Measurements from ENCODE around the gene FAM89B.

Gene FAM89B

DNA sequence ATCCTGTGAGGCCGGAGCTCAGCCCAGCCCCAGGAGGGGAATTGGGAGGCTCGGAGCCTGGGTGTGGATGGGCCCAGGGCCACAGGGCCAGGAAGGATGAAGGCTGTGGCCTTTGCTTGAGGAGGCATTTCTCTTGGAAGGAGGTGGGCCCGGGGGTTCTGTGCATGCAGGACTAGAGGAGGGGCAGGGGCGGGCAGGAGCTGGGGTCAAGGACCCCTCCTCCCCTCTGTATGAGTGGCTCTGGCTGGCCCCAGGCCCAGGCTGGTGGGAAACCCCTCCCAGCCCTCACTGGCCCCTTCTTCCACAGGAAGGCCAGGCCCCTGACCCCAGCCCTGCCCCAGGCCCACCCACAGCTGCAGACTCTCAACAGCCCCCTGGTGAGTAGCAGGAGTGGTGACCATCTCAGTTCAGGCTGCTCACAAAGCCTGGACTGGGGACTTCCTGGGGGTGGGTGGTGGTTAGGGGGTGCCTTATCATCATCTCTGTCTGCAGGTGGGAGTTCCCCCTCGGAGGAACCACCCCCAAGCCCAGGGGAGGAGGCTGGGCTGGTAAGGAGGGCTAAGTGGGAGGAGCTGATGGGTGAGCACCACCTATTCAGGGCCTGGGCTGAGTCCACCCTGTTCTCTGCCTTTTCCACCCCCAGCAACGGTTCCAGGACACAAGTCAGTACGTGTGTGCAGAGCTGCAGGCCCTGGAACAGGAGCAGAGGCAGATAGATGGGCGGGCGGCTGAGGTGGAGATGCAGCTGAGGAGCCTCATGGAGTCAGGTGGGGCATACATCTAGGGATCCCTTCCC is 17.3 kb downstream of the FAM89B start:
- H3K4me3 Mint-ChIP-seq, result no peak overlapping the region
- peaks cover 26% of the 10 kb centered on the region for H3K4me1 Mint-ChIP-seq
- no peaks in the 10 kb centered on the region for H3K9me3 Mint-ChIP-seq
- H3K27me3 Mint-ChIP-seq, result no peaks in the 10 kb centered on the region
- ATAC-seq (ENCODE audit: low read depth) (peak; percentile 14), DNase-seq (ENCODE audit: low spot score in 2 of 2) (no peak)
- H3K27ac Mint-ChIP-seq, result peak overlapping the region; percentile 96
- peaks cover 7% of the 10 kb centered on the region for H3K36me3 Mint-ChIP-seq

DNA sequence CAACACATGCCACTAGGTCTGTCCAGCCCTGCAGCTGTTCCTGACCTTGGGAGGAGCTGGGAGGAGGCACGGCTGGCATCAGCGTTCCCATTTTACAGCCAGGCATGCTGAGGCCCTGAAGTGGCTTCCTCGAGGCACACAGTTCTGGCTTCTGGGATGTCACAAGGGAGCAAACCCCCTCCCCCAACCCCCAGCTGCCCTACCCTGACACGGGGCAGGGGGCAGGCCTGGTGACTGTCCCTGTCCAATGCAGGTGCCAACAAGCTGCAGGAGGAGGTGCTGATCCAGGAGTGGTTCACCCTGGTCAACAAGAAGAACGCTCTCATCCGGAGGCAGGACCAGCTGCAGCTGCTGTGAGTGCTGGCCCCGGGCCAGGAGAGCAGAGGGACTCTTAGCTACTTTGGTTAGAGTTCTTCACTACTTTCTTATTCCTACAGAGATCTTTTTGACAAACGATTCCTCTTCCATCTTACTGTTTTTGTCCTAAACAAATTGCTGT is 18.0 kb downstream of the FAM89B start:
- no peaks in the 10 kb centered on the region for H3K27me3 Mint-ChIP-seq
- H3K9me3 Mint-ChIP-seq, result no peaks in the 10 kb centered on the region
- no peak overlapping the region for H3K27ac Mint-ChIP-seq
- H3K4me1 Mint-ChIP-seq, result peaks cover 29% of the 10 kb centered on the region
- ATAC-seq (ENCODE audit: low read depth) (no peak), DNase-seq (ENCODE audit: low spot score in 2 of 2) (no peak)
- H3K4me3 Mint-ChIP-seq, result no peak overlapping the region
- H3K36me3 Mint-ChIP-seq, result peaks cover 7% of the 10 kb centered on the region

DNA sequence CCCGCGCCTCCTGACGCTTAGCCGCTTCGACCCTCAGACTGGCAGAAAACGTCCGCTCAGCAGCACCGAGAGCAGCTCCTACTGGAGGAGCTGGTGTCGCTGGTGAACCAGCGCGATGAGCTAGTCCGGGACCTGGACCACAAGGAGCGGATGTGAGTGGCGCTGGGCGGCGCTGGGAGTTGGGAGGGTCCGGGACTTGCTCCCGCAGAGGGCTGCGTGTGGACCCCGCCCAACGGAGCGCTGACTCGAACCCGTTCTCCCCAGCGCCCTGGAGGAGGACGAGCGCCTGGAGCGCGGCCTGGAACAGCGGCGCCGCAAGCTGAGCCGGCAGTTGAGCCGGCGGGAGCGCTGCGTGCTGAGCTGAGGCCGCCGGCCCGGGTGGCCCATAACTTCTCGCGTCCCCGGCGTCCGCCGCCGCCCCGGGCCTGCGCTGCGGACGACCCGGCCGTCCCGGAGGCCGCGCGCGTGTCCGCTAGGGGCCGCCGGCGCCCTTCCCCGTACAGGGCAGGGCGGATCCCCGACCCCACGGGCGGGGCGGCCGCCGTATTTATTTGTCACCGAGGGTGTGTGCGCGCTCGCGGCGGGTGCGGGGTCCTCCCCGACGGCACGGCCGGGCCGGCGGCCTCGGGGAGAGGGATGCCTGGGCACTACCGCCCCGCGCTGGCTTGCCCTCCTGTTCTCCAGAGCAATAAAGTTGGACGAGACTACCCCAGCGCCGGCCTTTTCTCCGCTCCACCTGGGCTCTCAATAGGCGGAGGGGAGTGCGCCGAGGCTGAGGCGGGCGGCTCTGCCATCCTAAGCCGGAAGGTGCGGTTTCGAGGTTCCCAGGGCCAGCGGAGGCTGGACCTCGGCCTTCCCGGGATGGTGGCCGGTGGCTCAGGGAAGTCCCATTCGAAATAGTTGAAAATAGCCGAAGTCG is 19.9 kb downstream of the FAM89B start:
- Mint-ChIP-seq H3K4me3 (no peak overlapping the region), H3K27ac (no peak overlapping the region), H3K27me3 (no peaks in the 10 kb centered on the region), H3K9me3 (no peaks in the 10 kb centered on the region), H3K4me1 (peaks cover 28% of the 10 kb centered on the region), H3K36me3 (peaks cover 7% of the 10 kb centered on the region)
- no peak for DNase-seq (ENCODE audit: low spot score in 2 of 2)
- no peak for ATAC-seq (ENCODE audit: low read depth)

DNA sequence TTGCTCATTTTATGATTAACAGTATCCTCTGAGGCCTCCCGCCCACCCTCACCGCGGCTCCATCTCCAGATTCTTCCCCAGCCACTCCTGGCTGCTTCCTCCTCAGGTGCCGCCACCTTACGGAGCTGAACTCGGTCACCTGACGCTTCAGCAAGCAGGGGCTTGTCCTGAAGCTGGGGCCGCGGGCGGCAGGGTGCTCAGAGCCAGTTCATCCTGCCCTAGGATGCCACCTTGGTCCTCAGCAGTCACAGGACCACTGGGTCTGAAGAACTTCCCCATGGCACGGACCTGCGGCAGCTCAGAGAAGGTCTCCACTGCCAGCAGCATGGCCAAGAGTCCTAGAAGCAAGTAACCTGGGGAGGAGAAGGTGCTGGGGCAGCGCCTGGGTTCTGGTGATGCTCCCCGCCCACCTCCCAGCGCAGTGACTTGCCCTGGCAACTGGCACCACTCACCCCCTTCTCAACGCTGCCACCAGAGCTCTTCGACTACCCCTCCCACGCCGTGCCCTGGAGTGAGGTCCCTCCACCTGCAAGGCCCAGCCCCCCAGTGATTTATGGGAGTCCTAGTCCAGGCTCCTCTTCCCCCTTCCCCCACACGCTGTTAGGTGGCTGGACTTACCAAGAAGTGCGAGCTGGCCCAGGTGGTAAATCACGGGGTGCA is 20.6 kb downstream of the FAM89B start:
- Mint-ChIP-seq H3K27ac (no peak overlapping the region), H3K4me3 (no peak overlapping the region), H3K4me1 (peaks cover 24% of the 10 kb centered on the region), H3K36me3 (peaks cover 9% of the 10 kb centered on the region), H3K9me3 (no peaks in the 10 kb centered on the region), H3K27me3 (no peaks in the 10 kb centered on the region)
- DNase-seq (ENCODE audit: low spot score in 2 of 2) (no peak), ATAC-seq (ENCODE audit: low read depth) (no peak)

DNA sequence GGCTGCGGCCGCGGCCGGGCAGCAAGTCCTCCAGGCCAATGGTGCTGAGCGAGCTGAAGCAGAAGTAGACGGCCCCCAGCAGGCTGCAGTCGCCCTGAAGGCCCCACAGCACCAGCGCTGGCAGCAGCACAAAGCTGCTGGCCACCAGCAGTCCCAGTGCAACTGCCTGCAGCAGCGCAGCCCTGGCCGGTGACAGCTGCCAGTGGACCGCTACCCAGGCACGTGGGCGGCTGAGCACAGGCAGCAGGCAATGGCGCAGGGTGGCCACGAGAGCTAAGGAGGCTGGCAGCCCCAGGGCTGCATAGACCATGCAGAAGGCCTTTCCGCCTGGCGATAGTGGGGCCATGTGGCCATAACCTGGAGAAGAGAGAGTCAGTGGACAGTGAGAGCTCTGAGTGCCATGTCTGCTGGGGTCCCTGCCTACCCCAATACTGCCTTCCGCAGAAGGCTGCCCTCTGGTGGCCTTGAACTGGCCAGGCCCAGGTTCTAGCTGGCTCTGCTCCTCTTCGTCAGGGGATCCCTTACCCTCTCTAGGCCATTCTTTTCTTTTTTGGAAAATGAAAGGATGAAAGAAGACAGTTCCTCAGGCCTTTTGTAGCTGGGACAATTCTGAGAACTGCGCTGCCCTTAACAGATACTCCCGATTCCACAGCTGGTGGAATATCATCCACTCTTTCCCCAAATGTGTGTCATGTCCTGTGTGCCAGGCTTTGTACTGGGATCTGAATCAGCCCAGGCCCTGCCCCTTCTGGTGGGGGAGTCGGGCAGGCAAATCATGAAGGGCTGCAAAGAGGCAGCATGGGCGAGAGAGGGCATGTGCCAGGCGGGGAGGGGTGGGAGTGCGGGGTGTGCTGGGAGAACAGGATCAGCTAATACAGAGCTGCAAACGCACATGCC is 21.4 kb downstream of the FAM89B start:
- H3K27me3 Mint-ChIP-seq, result no peaks in the 10 kb centered on the region
- no peaks in the 10 kb centered on the region for H3K9me3 Mint-ChIP-seq
- peaks cover 8% of the 10 kb centered on the region for H3K36me3 Mint-ChIP-seq
- peaks cover 18% of the 10 kb centered on the region for H3K4me1 Mint-ChIP-seq
- H3K27ac Mint-ChIP-seq, result no peak overlapping the region
- no peak for DNase-seq (ENCODE audit: low spot score in 2 of 2)
- peak; percentile 53 for ATAC-seq (ENCODE audit: low read depth)
- no peak overlapping the region for H3K4me3 Mint-ChIP-seq

DNA sequence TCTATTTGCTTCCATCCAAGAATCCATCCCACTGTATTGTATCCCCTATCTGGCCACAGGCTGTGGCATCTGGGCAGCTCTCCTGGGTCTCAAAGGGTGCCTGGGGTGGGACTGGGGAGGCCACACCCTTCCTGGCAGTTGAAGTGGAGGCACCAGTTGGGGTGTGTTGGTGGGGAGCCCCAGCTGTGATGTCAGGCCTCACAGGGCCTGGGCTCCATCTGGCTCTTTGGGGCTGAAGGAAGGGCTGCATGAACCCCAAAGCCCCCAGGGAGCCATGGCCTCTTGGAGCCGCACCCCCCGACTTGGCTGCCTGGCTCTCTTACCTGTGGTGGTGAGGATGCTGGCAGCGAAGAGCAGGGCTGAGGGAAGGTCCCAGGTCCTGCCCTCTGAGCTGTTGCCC is 22.8 kb downstream of the FAM89B start:
- Mint-ChIP-seq H3K9me3 (no peaks in the 10 kb centered on the region), H3K36me3 (peaks cover 9% of the 10 kb centered on the region), H3K27ac (peak overlapping the region; percentile 25), H3K4me3 (no peak overlapping the region), H3K4me1 (peaks cover 12% of the 10 kb centered on the region), H3K27me3 (no peaks in the 10 kb centered on the region)
- DNase-seq (ENCODE audit: low spot score in 2 of 2), result no peak
- ATAC-seq (ENCODE audit: low read depth), result peak; percentile 42

DNA sequence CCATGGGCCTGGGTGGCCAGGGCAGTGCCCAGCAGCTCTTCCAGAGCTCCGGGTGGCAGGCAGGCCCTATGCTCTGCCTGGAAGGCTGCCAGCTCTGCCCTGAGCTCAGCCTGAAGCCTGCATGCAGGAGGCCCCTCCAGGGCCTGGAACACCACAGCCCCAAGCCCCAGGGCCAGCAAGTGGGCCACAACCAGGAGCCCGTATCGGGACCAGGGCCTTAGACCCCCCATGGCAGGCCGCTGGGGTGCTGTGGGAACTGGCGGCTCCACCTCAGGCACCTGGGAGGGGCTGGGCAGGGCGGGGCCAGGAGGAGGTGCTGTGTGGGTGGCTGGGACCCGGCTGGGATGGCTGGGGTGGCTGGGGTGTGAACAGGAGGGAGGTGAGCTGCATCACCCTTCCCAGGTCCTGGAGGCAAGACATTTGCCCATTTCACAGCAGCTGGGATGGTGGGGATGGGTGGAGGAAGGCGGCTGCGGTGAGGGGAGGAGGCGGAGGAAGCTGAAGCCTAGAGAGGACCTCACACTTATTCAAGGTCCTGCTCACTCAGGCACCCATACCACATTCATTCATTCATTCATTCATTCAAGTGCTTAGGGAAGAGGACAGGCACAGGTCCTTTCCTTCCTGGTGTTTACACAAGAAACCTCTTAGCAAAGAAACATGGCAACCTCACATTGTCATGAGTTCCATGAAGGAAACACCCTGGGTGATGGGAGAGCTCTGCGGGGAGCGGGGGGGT is 23.4 kb downstream of the FAM89B start, which contains the start of gene KCNK7:
Gene KCNK7, minus strand, starts transcription at position 258 of the 739 bp plus-strand sequence. Its CDS starts 28 bp downstream, at position 230.
- Mint-ChIP-seq H3K9me3 (no peaks in the 10 kb centered on the region), H3K4me3 (no peak within 1 kb of the TSS), H3K4me1 (peaks cover 12% of the 10 kb centered on the region), H3K27me3 (no peaks in the 10 kb centered on the region), H3K36me3 (peaks cover 5% of the 10 kb centered on the region), H3K27ac (peak within 1 kb of the TSS; percentile 81)
- no peak for DNase-seq (ENCODE audit: low spot score in 2 of 2)
- no peak for ATAC-seq (ENCODE audit: low read depth)

DNA sequence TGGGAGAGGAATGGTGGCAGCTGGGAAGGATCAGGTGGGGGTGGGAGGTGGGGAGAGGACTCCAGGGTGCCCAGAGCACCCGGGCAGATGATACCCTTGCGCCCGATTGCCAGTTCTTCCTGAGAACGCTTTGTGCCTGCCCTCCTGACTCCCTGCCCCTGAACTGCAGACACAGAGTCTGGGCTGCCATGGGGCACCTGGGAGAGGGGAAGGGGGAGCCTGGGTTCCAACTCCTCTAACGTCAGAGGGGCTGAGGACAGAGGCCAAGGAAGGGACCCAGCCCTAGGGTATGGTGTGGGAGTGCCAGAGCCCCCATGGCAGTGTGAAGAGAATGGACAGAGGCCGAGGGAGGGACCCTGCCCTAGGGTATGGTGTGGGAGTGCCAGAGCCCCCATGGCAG is 24.2 kb downstream of the FAM89B start:
- ATAC-seq (ENCODE audit: low read depth), result no peak
- H3K27me3 Mint-ChIP-seq, result no peaks in the 10 kb centered on the region
- H3K36me3 Mint-ChIP-seq, result peaks cover 5% of the 10 kb centered on the region
- DNase-seq (ENCODE audit: low spot score in 2 of 2), result no peak
- H3K9me3 Mint-ChIP-seq, result no peaks in the 10 kb centered on the region
- no peak overlapping the region for H3K4me3 Mint-ChIP-seq
- H3K27ac Mint-ChIP-seq, result peak overlapping the region; percentile 81
- peaks cover 12% of the 10 kb centered on the region for H3K4me1 Mint-ChIP-seq

DNA sequence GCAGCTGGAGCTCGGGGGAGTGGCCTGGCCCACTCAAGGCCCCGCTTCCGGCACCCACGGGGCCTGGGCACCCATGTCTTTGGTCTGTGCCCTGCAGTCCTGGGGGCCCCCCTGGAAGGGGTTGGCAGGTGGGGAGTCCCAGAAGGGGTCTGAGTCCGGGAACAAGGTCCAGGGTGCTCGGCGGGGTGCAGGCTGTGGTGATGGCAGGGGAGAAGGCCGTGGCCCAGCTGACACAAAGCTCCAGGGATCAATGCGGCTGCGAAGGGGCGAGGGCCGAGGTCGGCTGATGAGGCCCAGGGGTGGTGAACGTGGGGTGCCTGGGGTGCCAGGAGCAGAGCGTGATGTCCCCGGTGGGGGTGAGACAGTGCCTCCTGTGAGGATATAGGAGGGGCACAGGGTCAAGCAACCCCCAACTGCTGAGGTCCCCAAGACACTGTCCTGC is 25.9 kb downstream of the FAM89B start:
- DNase-seq (ENCODE audit: low spot score in 2 of 2), result no peak

DNA sequence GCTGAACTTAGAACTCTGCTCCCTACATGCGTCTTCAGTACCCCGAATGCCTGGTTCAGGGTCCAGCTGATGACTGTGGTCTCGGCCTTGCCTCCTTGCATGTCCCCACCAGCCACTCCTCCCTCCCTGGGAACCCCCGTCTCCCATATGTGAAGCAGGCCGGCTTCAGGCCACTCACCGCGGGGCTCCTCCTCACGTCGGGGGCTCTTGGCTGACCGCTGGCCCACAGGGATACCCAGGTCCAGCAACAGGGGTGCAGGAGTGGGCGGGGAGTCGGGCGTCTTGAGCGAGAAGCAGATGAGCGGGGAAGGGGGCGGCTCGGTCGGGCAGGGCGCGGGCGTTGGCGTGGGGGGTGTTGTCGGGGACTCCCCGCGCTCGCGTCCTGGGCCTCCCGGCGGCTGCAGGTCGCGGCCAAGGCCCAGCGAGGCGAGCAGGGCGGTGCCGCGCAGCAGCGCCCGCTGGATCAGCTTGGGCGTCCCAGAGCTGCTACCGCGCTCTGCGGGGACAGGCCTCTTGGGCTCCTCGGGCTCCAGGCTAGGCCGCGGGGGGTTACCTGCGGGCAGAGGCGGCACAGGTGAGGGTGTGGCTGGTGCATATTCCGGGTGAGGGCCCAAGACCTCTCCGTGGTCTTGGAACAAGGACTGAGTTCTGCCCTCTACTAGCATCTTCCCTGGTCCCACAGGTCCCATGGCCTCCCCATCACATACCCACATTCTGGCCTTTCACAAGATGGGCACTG is 27.0 kb downstream of the FAM89B start:
- no peak for DNase-seq (ENCODE audit: low spot score in 2 of 2)

More for the DNA sequence above, 25.9 kb downstream of the FAM89B start:
- no peaks in the 10 kb centered on the region for H3K9me3 Mint-ChIP-seq
- no peaks in the 10 kb centered on the region for H3K27me3 Mint-ChIP-seq
- peaks cover 15% of the 10 kb centered on the region for H3K4me1 Mint-ChIP-seq
- no peak overlapping the region for H3K4me3 Mint-ChIP-seq
- H3K27ac Mint-ChIP-seq, result no peak overlapping the region
- H3K36me3 Mint-ChIP-seq, result peaks cover 8% of the 10 kb centered on the region
- ATAC-seq (ENCODE audit: low read depth), result no peak

DNA sequence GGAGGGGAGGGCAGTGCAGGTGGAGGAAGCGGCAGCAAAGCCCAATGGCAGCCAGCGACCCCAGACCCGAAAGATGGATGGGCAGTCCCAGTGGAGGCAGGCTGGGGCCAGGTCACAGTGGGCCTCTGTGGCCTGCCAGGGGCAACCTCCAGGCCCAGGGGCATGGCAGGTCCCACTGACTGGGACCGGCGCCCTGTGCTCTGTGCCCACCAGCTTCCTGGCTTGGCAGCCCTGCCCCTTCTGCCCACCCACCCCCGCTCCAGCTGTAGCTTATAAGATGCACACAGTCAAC is 27.6 kb downstream of the FAM89B start:
- no peak for DNase-seq (ENCODE audit: low spot score in 2 of 2)
- Mint-ChIP-seq H3K27me3 (no peaks in the 10 kb centered on the region), H3K9me3 (no peaks in the 10 kb centered on the region), H3K4me3 (no peak overlapping the region), H3K36me3 (peaks cover 11% of the 10 kb centered on the region), H3K4me1 (peaks cover 19% of the 10 kb centered on the region), H3K27ac (no peak overlapping the region)
- ATAC-seq (ENCODE audit: low read depth), result no peak

More for the DNA sequence above, 27.0 kb downstream of the FAM89B start:
- ATAC-seq (ENCODE audit: low read depth), result no peak
- peaks cover 11% of the 10 kb centered on the region for H3K36me3 Mint-ChIP-seq
- peaks cover 21% of the 10 kb centered on the region for H3K4me1 Mint-ChIP-seq
- H3K9me3 Mint-ChIP-seq, result no peaks in the 10 kb centered on the region
- no peaks in the 10 kb centered on the region for H3K27me3 Mint-ChIP-seq
- no peak overlapping the region for H3K27ac Mint-ChIP-seq
- no peak overlapping the region for H3K4me3 Mint-ChIP-seq

DNA sequence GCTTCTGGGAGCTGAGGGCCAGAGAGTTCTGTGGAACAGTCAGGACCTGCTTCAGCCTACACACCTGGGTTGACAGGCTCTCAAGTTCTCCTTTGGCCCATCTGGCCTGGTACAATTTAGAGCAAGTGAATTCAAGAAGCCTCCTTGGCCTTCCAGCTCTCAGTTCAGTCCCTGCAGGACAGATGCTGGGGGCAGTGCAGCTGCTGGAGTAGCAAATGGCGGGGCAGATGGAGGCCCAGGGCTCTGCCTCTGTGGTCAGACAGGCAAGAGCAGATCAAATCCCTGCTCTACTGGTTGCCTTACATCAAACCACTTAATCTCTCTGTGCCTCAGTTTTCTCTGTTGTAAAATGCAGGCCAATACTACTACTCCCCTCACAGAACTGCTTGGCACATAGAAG is 31.9 kb downstream of the FAM89B start:
- Mint-ChIP-seq H3K4me3 (no peak overlapping the region), H3K9me3 (no peaks in the 10 kb centered on the region), H3K27ac (no peak overlapping the region), H3K4me1 (peaks cover 14% of the 10 kb centered on the region), H3K27me3 (no peaks in the 10 kb centered on the region), H3K36me3 (peaks cover 12% of the 10 kb centered on the region)
- ATAC-seq (ENCODE audit: low read depth) (no peak), DNase-seq (ENCODE audit: low spot score in 2 of 2) (no peak)
